Measurements from ENCODE around the gene NMNAT2. TPM values are rescaled to one million over a fixed set of nuclear protein-coding genes. Genes with fewer than 3 reads are reported as not detected.

The NMNAT2 gene
- total RNA-seq, 3 donors from 2014 or later: 0.29 to 2.4 (median 1.6) TPM

DNA sequence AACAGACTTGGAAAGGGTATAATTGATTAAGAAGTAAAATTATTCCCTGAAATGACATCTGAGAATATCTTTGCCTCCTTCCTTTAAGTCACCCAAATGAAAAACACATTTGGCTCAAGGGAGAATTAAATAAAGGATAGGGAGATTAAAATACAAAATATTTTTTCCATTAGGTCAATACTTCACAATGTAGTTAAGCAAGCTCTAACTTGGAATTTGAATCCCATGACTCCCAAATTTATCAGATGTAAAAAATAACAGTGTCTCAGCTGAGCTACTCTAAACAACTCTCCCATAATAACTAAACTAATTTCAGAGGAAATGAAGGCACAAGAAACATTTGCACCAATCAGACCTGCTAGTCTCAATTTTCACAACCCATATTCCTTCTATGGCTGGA is 6.5 kb upstream of the NMNAT2 start:
- Histone ChIP-seq H3K9me3 (no peaks in the 10 kb centered on the region), H3K27ac (no peak overlapping the region), H3K27me3 (peaks cover 0 to 5% of the 10 kb centered on the region in 2 donors), H3K36me3 (no peaks in the 10 kb centered on the region), H3K4me1 (no peaks in the 10 kb centered on the region), H3K4me3 (no peak overlapping the region)
- no peak for DNase-seq (ENCODE audit: low spot score in 2 of 2)
- TF ChIP-seq POLR2A (IDR thresholded peaks at IDR 0.05) (no peak), POLR2AphosphoS5 (IDR thresholded peaks at IDR 0.05) (no peak)
- TF ChIP-seq, protein P1, sequence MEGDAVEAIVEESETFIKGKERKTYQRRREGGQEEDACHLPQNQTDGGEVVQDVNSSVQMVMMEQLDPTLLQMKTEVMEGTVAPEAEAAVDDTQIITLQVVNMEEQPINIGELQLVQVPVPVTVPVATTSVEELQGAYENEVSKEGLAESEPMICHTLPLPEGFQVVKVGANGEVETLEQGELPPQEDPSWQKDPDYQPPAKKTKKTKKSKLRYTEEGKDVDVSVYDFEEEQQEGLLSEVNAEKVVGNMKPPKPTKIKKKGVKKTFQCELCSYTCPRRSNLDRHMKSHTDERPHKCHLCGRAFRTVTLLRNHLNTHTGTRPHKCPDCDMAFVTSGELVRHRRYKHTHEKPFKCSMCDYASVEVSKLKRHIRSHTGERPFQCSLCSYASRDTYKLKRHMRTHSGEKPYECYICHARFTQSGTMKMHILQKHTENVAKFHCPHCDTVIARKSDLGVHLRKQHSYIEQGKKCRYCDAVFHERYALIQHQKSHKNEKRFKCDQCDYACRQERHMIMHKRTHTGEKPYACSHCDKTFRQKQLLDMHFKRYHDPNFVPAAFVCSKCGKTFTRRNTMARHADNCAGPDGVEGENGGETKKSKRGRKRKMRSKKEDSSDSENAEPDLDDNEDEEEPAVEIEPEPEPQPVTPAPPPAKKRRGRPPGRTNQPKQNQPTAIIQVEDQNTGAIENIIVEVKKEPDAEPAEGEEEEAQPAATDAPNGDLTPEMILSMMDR (IDR thresholded peaks at IDR 0.05): no peak
- intact Hi-C loops (cut with DNase I; ENCODE audit: low total_unique reads): no loop called here

DNA sequence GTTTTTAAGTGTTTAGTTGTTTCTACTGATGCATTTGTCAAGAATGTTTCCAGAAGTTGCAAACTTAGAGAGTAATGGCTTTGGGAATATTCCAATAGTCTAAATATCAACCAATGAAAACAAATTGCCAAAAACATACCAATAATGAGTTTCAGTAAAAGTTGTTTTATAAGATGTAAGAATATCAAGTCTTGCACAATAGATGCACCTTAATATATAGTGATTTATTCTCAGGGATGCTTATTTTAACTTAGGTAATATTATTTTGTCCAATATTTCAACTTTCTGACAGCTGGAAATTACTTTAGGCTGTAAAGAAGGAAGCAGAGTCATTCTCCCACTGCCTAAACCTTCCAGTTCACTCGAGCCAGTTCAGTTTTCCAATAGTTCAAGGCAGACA is 5.4 kb upstream of the NMNAT2 start:
- DNase-seq (ENCODE audit: low spot score in 2 of 2): no peak
- H3K4me3 ChIP-seq: no peak overlapping the region
- H3K27ac ChIP-seq: no peak overlapping the region
- TF ChIP-seq, protein P1 (IDR thresholded peaks at IDR 0.05): no peak
- TF ChIP-seq POLR2A (IDR thresholded peaks at IDR 0.05) (no peak), POLR2AphosphoS5 (IDR thresholded peaks at IDR 0.05) (no peak)
- intact Hi-C loops (cut with DNase I; ENCODE audit: low total_unique reads): no loop called here
- H3K36me3 ChIP-seq: no peaks in the 10 kb centered on the region
- H3K4me1 ChIP-seq: no peaks in the 10 kb centered on the region
- no peaks in the 10 kb centered on the region for H3K9me3 ChIP-seq
- peaks cover 0 to 15% of the 10 kb centered on the region in 2 donors for H3K27me3 ChIP-seq

DNA sequence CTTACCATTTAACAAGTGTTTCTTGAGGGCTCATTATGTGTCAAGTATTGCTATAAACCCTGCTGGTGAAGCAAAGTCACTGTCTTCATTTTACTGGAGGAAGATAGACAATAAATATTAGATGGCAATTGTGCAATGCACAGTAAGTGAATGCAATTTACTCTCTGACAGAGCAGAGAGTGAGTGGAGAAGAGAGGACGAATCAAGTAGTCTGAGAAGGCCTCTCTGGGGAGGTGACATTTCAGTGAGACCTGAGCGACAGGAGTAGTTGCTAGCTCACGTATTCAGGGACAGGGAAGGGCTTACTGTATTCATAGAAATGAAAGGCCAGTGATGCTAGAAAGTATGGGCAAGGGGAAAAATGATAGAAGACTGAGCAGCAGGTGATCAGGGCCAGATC is 1.2 kb upstream of the NMNAT2 start:
- intact Hi-C loops (cut with DNase I; ENCODE audit: low total_unique reads): no loop called here
- H3K4me3 ChIP-seq: no peak overlapping the region
- no peaks in the 10 kb centered on the region for H3K36me3 ChIP-seq
- DNase-seq (ENCODE audit: low spot score in 2 of 2): no peak
- no peak overlapping the region for H3K27ac ChIP-seq
- TF ChIP-seq POLR2A (IDR thresholded peaks at IDR 0.05): no peak
- TF ChIP-seq, protein P1 (IDR thresholded peaks at IDR 0.05): no peak
- no peak for TF ChIP-seq POLR2AphosphoS5 (IDR thresholded peaks at IDR 0.05)
- H3K9me3 ChIP-seq: no peaks in the 10 kb centered on the region
- H3K4me1 ChIP-seq: peaks cover 4 to 14% of the 10 kb centered on the region in 2 donors
- H3K27me3 ChIP-seq: peaks cover 0 to 43% of the 10 kb centered on the region in 2 donors

DNA sequence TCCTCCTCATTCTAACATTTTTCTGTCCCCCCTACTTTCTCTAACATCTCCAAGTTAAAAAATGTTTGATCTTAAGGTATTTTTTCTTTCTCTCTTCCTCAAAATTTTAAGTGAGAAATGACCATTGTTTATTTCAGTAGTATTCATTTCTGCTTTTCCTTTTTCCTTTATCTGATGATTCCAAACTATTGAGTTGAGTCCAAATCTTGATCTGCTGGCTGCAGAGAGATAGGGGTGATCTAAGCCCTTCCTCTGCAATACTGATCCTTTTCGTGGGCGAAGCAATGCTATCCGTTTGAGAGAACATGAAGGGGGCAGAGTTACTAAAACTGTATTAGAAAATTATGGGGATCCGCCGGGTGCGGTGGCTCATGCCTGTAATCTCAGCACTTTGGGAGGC is 516 bp upstream of the NMNAT2 start:
- no peak overlapping the region for H3K27ac ChIP-seq
- peaks cover 4 to 14% of the 10 kb centered on the region in 2 donors for H3K4me1 ChIP-seq
- H3K4me3 ChIP-seq: peak overlapping the region in 1 of 3 donors; percentile 60
- H3K27me3 ChIP-seq: peaks cover 0 to 43% of the 10 kb centered on the region in 2 donors
- DNase-seq (ENCODE audit: low spot score in 2 of 2): no peak
- intact Hi-C loops (cut with DNase I; ENCODE audit: low total_unique reads): no loop called here
- no peaks in the 10 kb centered on the region for H3K9me3 ChIP-seq
- H3K36me3 ChIP-seq: no peaks in the 10 kb centered on the region
- no peak for TF ChIP-seq POLR2AphosphoS5 (IDR thresholded peaks at IDR 0.05)
- no peak for TF ChIP-seq POLR2A (IDR thresholded peaks at IDR 0.05)
- TF ChIP-seq, protein P1 (IDR thresholded peaks at IDR 0.05): no peak

DNA sequence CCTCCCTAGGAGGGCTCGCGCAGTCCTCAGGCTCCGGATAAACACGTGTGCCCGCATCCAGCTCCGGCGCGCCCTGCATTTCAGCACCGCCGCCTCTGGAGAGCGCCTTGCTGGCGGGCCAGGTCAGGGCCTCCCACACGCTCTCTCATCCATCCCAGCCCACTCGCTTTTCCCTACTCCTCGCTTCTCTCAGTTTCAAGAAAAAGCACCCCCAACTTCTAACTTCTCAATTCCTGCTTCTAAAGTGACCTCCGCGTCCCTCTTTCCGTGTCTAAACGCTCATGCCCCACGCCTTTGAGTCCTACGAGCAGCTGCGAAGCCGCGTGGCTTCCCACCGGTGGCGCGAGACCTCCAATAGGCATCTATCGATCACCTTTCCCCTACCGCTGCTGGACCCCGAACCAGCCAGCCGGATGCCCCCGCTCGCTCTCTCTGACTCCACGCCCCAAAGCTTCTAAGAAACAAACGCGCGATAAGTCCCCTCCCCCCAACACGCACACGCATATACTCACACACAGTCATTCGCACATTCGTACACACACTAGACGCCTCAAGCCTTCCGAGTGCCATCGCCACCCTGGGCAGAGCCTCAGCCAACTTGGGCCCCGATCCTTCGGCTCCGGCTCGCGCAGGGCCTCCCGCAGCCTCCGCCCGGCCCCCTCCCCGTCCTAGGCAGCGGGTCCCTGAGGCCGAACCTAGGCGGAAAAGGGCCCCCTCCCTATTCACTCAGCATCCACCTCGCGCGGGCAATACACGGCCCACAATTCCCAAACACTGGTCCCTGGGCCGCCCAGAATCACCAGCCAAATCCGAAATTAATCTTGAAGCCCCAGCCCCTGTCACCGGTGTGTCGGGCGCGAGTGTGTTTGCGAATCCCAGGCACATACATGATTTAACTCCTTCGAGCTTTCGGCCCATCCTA is 1.1 kb downstream of the NMNAT2 start:
- Histone ChIP-seq H3K9me3 (no peaks in the 10 kb centered on the region), H3K4me3 (peak overlapping the region; percentile 3 to 60 (median 36)), H3K4me1 (peaks cover 4 to 14% of the 10 kb centered on the region in 2 donors), H3K27ac (no peak overlapping the region), H3K36me3 (no peaks in the 10 kb centered on the region), H3K27me3 (peaks cover 0 to 43% of the 10 kb centered on the region in 2 donors)
- no peak for TF ChIP-seq POLR2AphosphoS5 (IDR thresholded peaks at IDR 0.05)
- no peak for TF ChIP-seq POLR2A (IDR thresholded peaks at IDR 0.05)
- TF ChIP-seq, protein P1 (IDR thresholded peaks at IDR 0.05): no peak
- DNase-seq (ENCODE audit: low spot score in 2 of 2): peak in 1 of 2 donors; percentile 32
- intact Hi-C loops (cut with DNase I; ENCODE audit: low total_unique reads): no loop called here
